Tibial artery (tissue), 4 donors: ENCODE results near the gene ARG1.

Source experiments
- DNase-seq, 2 donors: peaks; one replicate each; pipeline ENCODE4 v3.0.0-alpha.2; 2019
- H3K27ac ChIP-seq, 2 donors: fragments of 200-600 bp; sonication (generic) in 1 of 2; 1 replicate in 1 of 2; 2 replicates in 1 of 2; pipeline ENCODE4 v1.5.1; 2018 to 2019; ENCODE audit warnings: mild to moderate bottlenecking in 1 of 2
- H3K27me3 ChIP-seq, 2 donors: fragments of 200-600 bp; sonication (generic) in 1 of 2; one replicate each; pipeline versions ENCODE4 v1.5.1 to v1.6.0; 2016 to 2019
- H3K36me3 ChIP-seq, 3 donors: fragments of 200-600 bp; sonication (generic) in 2 of 3; one replicate each; pipeline ENCODE4 v1.5.1; 2016 to 2019; ENCODE audit warnings: mild to moderate bottlenecking in 2 of 3
- H3K4me1 ChIP-seq, 4 donors: fragments of 200-600 bp; sonication (generic) in 2 of 4; 1 replicate in 3 of 4; 2 replicates in 1 of 4; pipeline ENCODE4 v1.5.1; 2016 to 2019
- H3K4me3 ChIP-seq, 2 donors: fragments of 200-600 bp; sonication (generic) in 1 of 2; 1 replicate in 1 of 2; 2 replicates in 1 of 2; pipeline ENCODE4 v1.5.1; 2018 to 2019; ENCODE audit warnings: mild to moderate bottlenecking in 2 of 2
- H3K9me3 ChIP-seq, 3 donors: fragments of 200-600 bp; sonication (generic) in 1 of 3; one replicate each; pipeline ENCODE4 v1.5.1; 2016 to 2019
- CTCF ChIP-seq, 2 experiments: fragments of 200-600 bp in 1 of 2; fragments of 450-650 bp in 1 of 2; IDR thresholded peaks; one replicate each; pipeline ENCODE4 v1.5.1; 2017 to 2019; ENCODE audit warnings: antibody characterized with exemption in 2 of 2, mild to moderate bottlenecking in 1 of 2, moderate library complexity in 1 of 2
- intact Hi-C: fragments of 100-400 bp; cut with DNase I; formaldehyde crosslinking; loops from one replicate; pipeline ENCODE4 v1.15.0; 2023; ENCODE audit warnings: low total_unique reads

The ARG1 gene

DNA sequence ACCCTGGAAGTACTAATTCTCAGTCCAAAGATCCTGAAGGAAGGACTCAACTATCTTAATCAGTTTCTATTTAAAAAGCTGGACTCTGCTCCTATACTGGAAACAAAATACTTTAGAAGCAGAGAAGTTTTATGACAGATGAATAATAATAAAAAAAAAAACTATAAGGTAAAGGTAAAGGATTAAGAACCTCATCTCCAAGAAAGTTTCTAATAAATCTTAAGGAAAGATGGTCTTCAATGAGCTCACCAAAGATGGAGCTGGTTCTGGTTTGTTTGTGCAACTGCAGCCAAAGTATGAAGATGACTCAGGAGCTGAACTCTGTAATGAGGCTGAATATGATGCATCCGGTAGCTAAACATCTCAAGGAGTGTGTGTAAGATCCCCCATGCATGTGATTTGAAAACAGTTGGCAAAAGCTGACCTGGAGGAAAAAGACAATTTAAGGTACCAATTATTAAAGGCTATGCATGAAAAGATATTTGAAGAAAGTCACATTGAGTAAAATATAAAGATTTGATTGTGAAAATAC is 29.8 kb downstream of the ARG1 start:
- Histone ChIP-seq H3K36me3 (peaks cover 82 to 100% (median 93%) of the 10 kb centered on the region in 3 donors), H3K27ac (no peak overlapping the region), H3K4me1 (no peaks in the 10 kb centered on the region), H3K27me3 (no peaks in the 10 kb centered on the region), H3K9me3 (no peaks in the 10 kb centered on the region), H3K4me3 (no peak overlapping the region)
- no peak for TF ChIP-seq CTCF (IDR thresholded peaks at IDR 0.05)
- DNase-seq = no peak
- intact Hi-C loops = no loop called here

DNA sequence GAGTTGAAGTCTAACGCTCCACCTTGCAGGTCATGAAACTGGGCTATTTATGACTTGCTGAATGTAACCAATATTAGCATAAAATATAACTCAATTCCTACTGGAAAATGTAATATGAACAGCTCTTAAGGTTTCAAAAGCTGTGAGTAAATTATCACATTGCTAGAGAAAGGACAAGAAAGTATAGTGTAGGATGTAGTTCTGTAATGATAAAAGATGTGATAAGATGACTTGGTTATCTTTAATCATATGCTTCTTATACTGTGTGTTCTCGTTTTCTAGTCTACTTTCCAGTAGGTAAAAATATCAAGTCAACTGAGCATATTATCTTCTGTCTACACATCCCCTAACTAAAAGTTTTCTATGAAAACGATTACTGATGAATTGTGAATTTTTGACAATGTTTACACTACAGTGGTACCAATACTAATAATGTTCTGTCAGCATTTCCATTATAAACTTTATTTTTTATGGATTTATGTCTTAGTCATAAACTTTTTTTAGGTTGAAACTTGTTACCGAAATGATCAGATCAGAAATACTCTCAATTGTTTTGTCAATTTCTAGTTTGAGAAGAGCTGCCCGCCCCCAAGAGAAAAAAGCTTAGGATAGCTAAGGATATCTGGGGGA is 40.4 kb downstream of the ARG1 start:
- Histone ChIP-seq H3K4me1 (no peaks in the 10 kb centered on the region), H3K9me3 (no peaks in the 10 kb centered on the region), H3K27me3 (no peaks in the 10 kb centered on the region), H3K27ac (no peak overlapping the region), H3K36me3 (peaks cover 69 to 91% (median 75%) of the 10 kb centered on the region in 3 donors), H3K4me3 (no peak overlapping the region)
- no peak for TF ChIP-seq CTCF (IDR thresholded peaks at IDR 0.05)
- no peak for DNase-seq
- intact Hi-C loops = no loop called here

DNA sequence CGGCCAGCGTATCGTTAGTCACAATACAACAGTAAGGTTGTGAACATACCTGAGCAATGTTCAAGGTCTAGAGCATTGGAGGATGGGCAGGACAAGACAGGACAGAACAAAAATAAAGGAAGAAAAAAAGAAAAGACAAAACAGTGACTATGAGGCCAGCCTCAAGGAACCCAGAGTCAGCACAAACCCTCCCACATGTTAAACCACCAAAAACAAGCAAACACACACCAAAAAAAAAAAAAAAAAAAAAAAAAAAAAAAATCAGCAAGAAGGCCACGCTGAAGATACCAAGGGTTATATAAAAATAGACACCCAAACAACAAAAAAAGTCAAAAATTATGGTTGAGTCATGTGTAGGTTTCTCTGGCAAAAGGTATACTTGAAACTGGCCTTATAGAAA is 42.2 kb downstream of the ARG1 start:
- intact Hi-C loops = no loop called here
- Histone ChIP-seq H3K36me3 (peaks cover 70 to 91% (median 77%) of the 10 kb centered on the region in 3 donors), H3K4me1 (no peaks in the 10 kb centered on the region), H3K9me3 (no peaks in the 10 kb centered on the region), H3K27ac (no peak overlapping the region), H3K27me3 (no peaks in the 10 kb centered on the region), H3K4me3 (no peak overlapping the region)
- DNase-seq = no peak
- TF ChIP-seq CTCF (IDR thresholded peaks at IDR 0.05) = no peak

DNA sequence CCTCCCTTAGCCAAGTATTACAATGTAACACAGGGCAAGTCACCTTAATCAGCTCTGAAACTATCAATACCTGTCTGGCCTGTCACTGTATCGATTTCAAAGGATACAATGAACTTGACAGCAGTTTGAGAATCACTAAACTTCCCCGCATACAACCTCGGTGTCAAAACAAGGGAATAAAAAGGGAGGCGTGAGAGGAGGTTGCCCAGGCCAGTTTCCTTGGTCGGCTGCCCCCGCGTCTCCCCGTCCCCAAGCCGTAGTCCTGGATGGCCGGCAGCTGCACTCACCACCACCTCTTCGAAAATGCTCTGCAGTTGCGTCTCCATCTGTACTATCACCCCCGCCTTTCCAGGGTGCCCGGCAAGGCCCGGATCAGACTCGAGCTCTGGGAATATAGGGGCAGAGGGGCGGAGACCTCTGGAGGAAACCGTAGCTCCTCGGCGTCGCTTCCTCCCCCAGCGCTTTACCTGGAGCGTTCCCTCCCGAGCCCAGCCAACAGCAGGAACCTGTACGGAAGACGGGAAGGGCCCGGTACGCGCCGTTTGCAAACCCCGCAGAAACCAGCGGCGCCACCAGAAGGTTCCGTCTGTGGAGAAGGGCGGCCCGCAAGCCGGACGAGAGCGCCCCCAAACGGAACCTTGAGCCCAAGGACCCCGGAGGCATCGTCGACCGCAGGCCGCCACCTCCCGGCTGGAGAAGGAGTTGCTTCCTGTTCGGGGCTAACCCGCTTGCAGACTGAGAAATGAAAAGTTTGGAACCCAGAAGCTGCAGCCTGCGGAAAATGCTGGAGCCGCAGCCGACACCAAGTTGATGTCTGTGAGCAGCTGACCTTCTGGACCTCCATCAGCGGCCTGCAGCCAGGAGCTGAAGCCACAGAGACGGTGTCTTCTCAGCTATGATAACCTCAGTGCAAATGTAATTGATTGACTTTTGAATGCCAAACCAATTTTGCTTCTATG is 55.0 kb downstream of the ARG1 start, which contains the start of gene MED23:
Gene MED23 (minus strand): TSS at position 519 of the 959 bp plus-strand sequence. CDS start 193 bp downstream, at position 326.
- peak within 1 kb of the TSS; percentile 76 to 90 for H3K4me3 ChIP-seq
- intact Hi-C loops = no loop called here
- peak within 1 kb of the TSS; percentile 77 to 80 for H3K27ac ChIP-seq
- peak; percentile 82 for TF ChIP-seq CTCF (IDR thresholded peaks at IDR 0.05)
- no peaks in the 10 kb centered on the region for H3K9me3 ChIP-seq
- no peaks in the 10 kb centered on the region for H3K27me3 ChIP-seq
- H3K36me3 ChIP-seq = peaks cover 18 to 29% (median 26%) of the 10 kb centered on the region in 3 donors
- H3K4me1 ChIP-seq = peaks cover 0 to 34% (median 20%) of the 10 kb centered on the region in 4 donors
- peak; percentile 91 to 96 for DNase-seq

- H3K4me1 ChIP-seq = peaks cover 0 to 34% (median 20%) of the 10 kb centered on the region in 4 donors
- H3K27ac ChIP-seq = peak overlapping the region; percentile 77 to 80
- H3K27me3 ChIP-seq = no peaks in the 10 kb centered on the region
- intact Hi-C loops = no loop called here
- H3K4me3 ChIP-seq = peak overlapping the region; percentile 76 to 90
- no peaks in the 10 kb centered on the region for H3K9me3 ChIP-seq
- no peak for TF ChIP-seq CTCF (IDR thresholded peaks at IDR 0.05)
- H3K36me3 ChIP-seq = peaks cover 12 to 22% (median 19%) of the 10 kb centered on the region in 3 donors
- no peak for DNase-seq
Observed at GRCh38 chr6:131628726-131629125, 55.7 kb downstream of the ARG1 start.
